WTC11 (cell line): ENCODE measurements around the gene BICDL1. TPM values are rescaled to one million over a fixed set of nuclear protein-coding genes. Genes with fewer than 3 reads are reported as not detected.

Experiments used
- ATAC-seq: fragments of 200-7000 bp; cut with Tn5 transposase; 2 replicates; pipeline ENCODE4 v1.10.0; 2021; ENCODE audit warnings: mild to moderate bottlenecking, moderate library complexity
- CTCF ChIA-PET: fragments of 300-600 bp; sonication (Branson Sonifier 250); formaldehyde crosslinking; loops from one replicate; lab custom pipeline; 2021; ENCODE audit warnings: antibody characterized with exemption; lab: Charles Lee
- POLR2A ChIA-PET: fragments of 350-600 bp; sonication (Branson Sonifier 250); formaldehyde crosslinking; loops from one replicate; lab custom pipeline; 2021; ENCODE audit warnings: antibody characterized with exemption; lab: Charles Lee
- DNase-seq: peaks from one replicate; pipeline ENCODE4 v3.0.0; 2021; ENCODE audit warnings: low spot score
- H3K27ac Mint-ChIP-seq: 2 replicates; pipeline ENCODE4 v1.8.0; 2021; ENCODE audit warnings: mixed read lengths
- H3K27me3 Mint-ChIP-seq: 2 replicates; pipeline ENCODE4 v1.8.0; 2021; ENCODE audit warnings: low read depth, mild to moderate bottlenecking, moderate library complexity, mixed read lengths
- H3K36me3 Mint-ChIP-seq: 2 replicates; pipeline ENCODE4 v1.8.0; 2021; ENCODE audit warnings: mixed read lengths
- H3K4me1 Mint-ChIP-seq: 2 replicates; pipeline ENCODE4 v1.8.0; 2022; ENCODE audit warnings: mixed read lengths
- H3K4me3 Mint-ChIP-seq: 2 replicates; pipeline ENCODE4 v1.8.0; 2021; ENCODE audit warnings: mild to moderate bottlenecking, moderate library complexity, mixed read lengths
- H3K9me3 Mint-ChIP-seq: 2 replicates; pipeline ENCODE4 v1.8.0; 2021; ENCODE audit warnings: mixed read lengths
- AFF4 ChIP-seq: sonication (generic); formaldehyde crosslinking; IDR thresholded peaks from 2 replicates; pipeline ENCODE4 v1.8.1; 2023; ENCODE audit warnings: mild to moderate bottlenecking, missing genetic modification reagents, borderline replicate concordance
- CREB1 ChIP-seq: sonication (generic); formaldehyde crosslinking; IDR thresholded peaks from 2 replicates; pipeline ENCODE4 v1.8.0; 2023; ENCODE audit warnings: mild to moderate bottlenecking, missing genetic modification reagents
- JUN ChIP-seq: sonication (generic); formaldehyde crosslinking; IDR thresholded peaks from 2 replicates; pipeline ENCODE4 v1.8.0; 2023; ENCODE audit warnings: mild to moderate bottlenecking, missing genetic modification reagents
- KAT7 ChIP-seq: sonication (generic); formaldehyde crosslinking; IDR thresholded peaks from 2 replicates; pipeline ENCODE4 v1.8.1; 2023; ENCODE audit warnings: missing genetic modification reagents, mild to moderate bottlenecking, borderline replicate concordance
- MAX ChIP-seq: sonication (generic); formaldehyde crosslinking; IDR thresholded peaks from 2 replicates; pipeline ENCODE4 v1.8.0; 2022; ENCODE audit warnings: mild to moderate bottlenecking, missing genetic modification reagents
- MYBL2 ChIP-seq: sonication (generic); formaldehyde crosslinking; IDR thresholded peaks from 2 replicates; pipeline ENCODE4 v1.8.1; 2023; ENCODE audit warnings: mild to moderate bottlenecking, moderate library complexity, missing genetic modification reagents
- NFE2L1 ChIP-seq: sonication (generic); formaldehyde crosslinking; IDR thresholded peaks from 2 replicates; pipeline ENCODE4 v1.8.1; 2023; ENCODE audit warnings: missing genetic modification reagents
- RORB ChIP-seq: fragments of 250-450 bp; sonication (Bioruptor Pico); IDR thresholded peaks from 2 replicates; pipeline ENCODE4 v1.9.0; 2021; ENCODE audit warnings: mild to moderate bottlenecking
- SMAD4 ChIP-seq: sonication (generic); formaldehyde crosslinking; IDR thresholded peaks from 2 replicates; pipeline ENCODE4 v1.8.0; 2022; ENCODE audit warnings: mild to moderate bottlenecking, missing genetic modification reagents
- TEAD4 ChIP-seq: sonication (generic); formaldehyde crosslinking; IDR thresholded peaks from 2 replicates; pipeline ENCODE4 v1.8.0; 2022; ENCODE audit warnings: mild to moderate bottlenecking, missing genetic modification reagents
- ZNF219 ChIP-seq: sonication (generic); formaldehyde crosslinking; IDR thresholded peaks from 2 replicates; pipeline ENCODE4 v1.8.0; 2023; ENCODE audit warnings: missing genetic modification reagents, mild to moderate bottlenecking, borderline replicate concordance
- ZNF396 ChIP-seq: fragments of 250-450 bp; sonication (Bioruptor Pico); IDR thresholded peaks from 2 replicates; pipeline ENCODE4 v1.8.0; 2021; ENCODE audit warnings: mild to moderate bottlenecking, moderate library complexity, borderline replicate concordance
- ZNF512 ChIP-seq: sonication (generic); formaldehyde crosslinking; IDR thresholded peaks from 2 replicates; pipeline ENCODE4 v1.8.1; 2022; ENCODE audit warnings: missing genetic modification reagents, borderline replicate concordance
- total RNA-seq: library from RNA; stranded (reverse); gene quantifications from 3 replicates; pipeline ENCODE4 v1.2.3, GENCODE V29; 2021
- TF ChIP-seq, protein P1 (sequence below): sonication (generic); formaldehyde crosslinking; IDR thresholded peaks from 2 replicates; pipeline ENCODE4 v1.8.0; 2023; ENCODE audit warnings: mild to moderate bottlenecking, missing genetic modification reagents
- TF ChIP-seq, protein P2 (sequence below): fragments of 250-450 bp; sonication (Bioruptor Pico); conservative IDR thresholded peaks from 2 replicates; pipeline ENCODE4 v1.9.0; 2021; ENCODE audit warnings: mild to moderate bottlenecking

Gene BICDL1
- total RNA-seq, 1 experiment from 2014 or later: 23.1 TPM

- TF ChIP-seq KAT7 (CRISPR knock-in tag) (no peak), ZNF512 (no peak), JUN (CRISPR knock-in tag) (no peak), AFF4 (no peak), NFE2L1 (CRISPR knock-in tag) (no peak), MAX (no peak)
- TF ChIP-seq, protein P1, sequence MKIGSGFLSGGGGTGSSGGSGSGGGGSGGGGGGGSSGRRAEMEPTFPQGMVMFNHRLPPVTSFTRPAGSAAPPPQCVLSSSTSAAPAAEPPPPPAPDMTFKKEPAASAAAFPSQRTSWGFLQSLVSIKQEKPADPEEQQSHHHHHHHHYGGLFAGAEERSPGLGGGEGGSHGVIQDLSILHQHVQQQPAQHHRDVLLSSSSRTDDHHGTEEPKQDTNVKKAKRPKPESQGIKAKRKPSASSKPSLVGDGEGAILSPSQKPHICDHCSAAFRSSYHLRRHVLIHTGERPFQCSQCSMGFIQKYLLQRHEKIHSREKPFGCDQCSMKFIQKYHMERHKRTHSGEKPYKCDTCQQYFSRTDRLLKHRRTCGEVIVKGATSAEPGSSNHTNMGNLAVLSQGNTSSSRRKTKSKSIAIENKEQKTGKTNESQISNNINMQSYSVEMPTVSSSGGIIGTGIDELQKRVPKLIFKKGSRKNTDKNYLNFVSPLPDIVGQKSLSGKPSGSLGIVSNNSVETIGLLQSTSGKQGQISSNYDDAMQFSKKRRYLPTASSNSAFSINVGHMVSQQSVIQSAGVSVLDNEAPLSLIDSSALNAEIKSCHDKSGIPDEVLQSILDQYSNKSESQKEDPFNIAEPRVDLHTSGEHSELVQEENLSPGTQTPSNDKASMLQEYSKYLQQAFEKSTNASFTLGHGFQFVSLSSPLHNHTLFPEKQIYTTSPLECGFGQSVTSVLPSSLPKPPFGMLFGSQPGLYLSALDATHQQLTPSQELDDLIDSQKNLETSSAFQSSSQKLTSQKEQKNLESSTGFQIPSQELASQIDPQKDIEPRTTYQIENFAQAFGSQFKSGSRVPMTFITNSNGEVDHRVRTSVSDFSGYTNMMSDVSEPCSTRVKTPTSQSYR (CRISPR knock-in tag): no peak
Measured at GRCh38 chr12:120032242-120032641, 43.2 kb downstream of the BICDL1 start (continued).

- CTCF ChIA-PET: no interaction called here
- POLR2A ChIA-PET: no interaction called here
- TF ChIP-seq, protein P2, sequence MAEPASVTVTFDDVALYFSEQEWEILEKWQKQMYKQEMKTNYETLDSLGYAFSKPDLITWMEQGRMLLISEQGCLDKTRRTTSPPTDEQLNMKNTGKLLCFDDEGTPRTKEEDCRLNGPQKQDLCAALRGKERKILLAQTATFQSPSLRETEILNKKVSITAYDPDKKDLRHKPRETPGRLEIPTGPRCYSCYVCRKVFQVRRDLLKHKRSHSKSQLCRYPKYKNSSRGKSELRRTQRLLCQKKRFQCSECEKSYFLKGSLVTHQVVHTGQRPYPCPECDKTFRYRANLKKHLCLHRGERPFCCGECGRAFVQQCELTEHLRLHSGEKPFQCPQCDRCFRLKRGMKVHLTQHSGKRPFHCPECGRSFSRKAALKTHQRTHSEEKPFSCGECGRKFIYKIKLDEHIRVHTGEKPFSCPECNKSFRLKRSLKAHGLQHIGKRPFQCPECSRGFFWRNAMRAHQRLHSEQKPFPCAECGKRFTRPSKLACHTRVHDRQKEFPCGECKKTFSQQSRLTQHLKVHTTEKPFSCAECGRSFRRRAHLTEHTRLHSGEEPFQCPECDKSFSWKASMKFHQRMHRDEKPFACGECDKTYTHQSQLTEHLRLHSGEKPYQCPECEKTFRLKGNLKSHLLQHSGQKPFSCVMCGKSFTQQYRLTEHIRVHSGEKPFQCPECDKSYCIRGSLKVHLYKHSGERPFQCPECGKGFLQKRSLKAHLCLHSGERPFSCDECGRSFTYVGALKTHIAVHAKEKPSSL (CRISPR knock-in tag): no peak
- TF ChIP-seq ZNF396 (CRISPR knock-in tag): no peak
- no peak for TF ChIP-seq SMAD4 (CRISPR knock-in tag)
- TF ChIP-seq MYBL2 (CRISPR knock-in tag): no peak
- no peak for TF ChIP-seq JUN (CRISPR knock-in tag)
- no peak for TF ChIP-seq TEAD4 (CRISPR knock-in tag)
- TF ChIP-seq ZNF219 (CRISPR knock-in tag): no peak
- TF ChIP-seq RORB (CRISPR knock-in tag): no peak
- TF ChIP-seq AFF4: no peak
- no peak for TF ChIP-seq CREB1 (CRISPR knock-in tag)
- TF ChIP-seq, all 79 proteins: peak for 0
- Mint-ChIP-seq H3K27me3 (no peaks in the 10 kb centered on the region), H3K4me3 (no peak overlapping the region), H3K4me1 (peaks cover 19% of the 10 kb centered on the region), H3K27ac (no peak overlapping the region), H3K36me3 (no peaks in the 10 kb centered on the region), H3K9me3 (no peaks in the 10 kb centered on the region)
- DNase-seq: no peak
- ATAC-seq: no peak
Measured at GRCh38 chr12:120037851-120038250, 48.8 kb downstream of the BICDL1 start.
